Lower lobe of right lung (tissue), 2 donors: Measurements from ENCODE around the gene LHX4. TPM values are rescaled to one million over a fixed set of nuclear protein-coding genes. Genes with fewer than 3 reads are reported as not detected.

Source experiments
- ATAC-seq, 2 donors: fragments of 200-7000 bp; cut with Tn5 transposase; one replicate each; pipeline ENCODE4 v1.9.1; 2020 to 2022; ENCODE audit warnings: mild to moderate bottlenecking in 2 of 2, moderate library complexity in 2 of 2
- DNase-seq: peaks from one replicate; pipeline ENCODE4 v3.0.0-alpha.2; 2020
- H3K27ac ChIP-seq: fragments of 200-600 bp; one replicate; pipeline ENCODE4 v1.8.0; 2022
- H3K27me3 ChIP-seq: fragments of 200-600 bp; one replicate; pipeline ENCODE4 v1.8.0; 2022; ENCODE audit warnings: low read depth
- H3K36me3 ChIP-seq: fragments of 200-600 bp; one replicate; pipeline ENCODE4 v1.8.0; 2022; ENCODE audit warnings: mild to moderate bottlenecking
- H3K4me1 ChIP-seq: fragments of 200-600 bp; one replicate; pipeline ENCODE4 v1.8.0; 2022
- H3K4me3 ChIP-seq: fragments of 200-600 bp; one replicate; pipeline ENCODE4 v1.8.0; 2022; ENCODE audit warnings: mild to moderate bottlenecking
- H3K9me3 ChIP-seq: fragments of 200-600 bp; one replicate; pipeline ENCODE4 v1.8.0; 2022
- intact Hi-C: fragments of 100-400 bp; cut with DNase I; formaldehyde crosslinking; loops from one replicate; pipeline ENCODE4 v1.11.0; 2022
- total RNA-seq: library from RNA; stranded (reverse); fragmentation: NEBNext Ultra II Directional; extraction: Animal tissue kit (Norgen Biotek cat#: 25700); gene quantifications from one replicate; pipeline ENCODE4 v1.2.1, GENCODE V29; 2021
- TF ChIP-seq, protein P1 (sequence below): fragments of 200-600 bp; IDR thresholded peaks from one replicate; pipeline ENCODE4 v1.8.0; 2022; ENCODE audit warnings: antibody characterized with exemption, mild to moderate bottlenecking
- donor health status: DM: no; HTN: yes; CAD: no; lungs with severe emphysema.

LHX4 gene
- total RNA-seq, 1 donor from 2014 or later, result not detected

DNA sequence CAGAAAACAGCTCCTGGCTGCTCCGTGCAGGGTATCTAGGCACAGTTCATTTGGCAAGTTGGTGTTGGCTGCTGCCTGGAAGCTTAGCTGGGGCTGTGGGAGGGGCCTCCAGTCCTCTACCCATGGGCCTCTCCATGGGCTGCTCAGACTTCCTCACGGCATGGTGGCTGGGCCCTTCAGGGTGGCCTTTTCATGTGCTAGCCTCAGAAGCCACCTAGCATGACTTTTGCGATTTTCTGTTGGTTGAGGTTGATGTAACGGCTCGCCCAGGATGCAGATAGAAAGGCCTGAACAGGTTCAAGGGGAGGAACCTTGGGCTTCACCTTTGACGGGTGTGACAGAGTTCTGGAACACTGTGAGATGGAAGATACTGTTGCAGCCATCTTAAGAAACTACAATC is 25.8 kb upstream of the LHX4 start:
- peak; percentile 20 for DNase-seq
- Histone ChIP-seq H3K27ac (no peak overlapping the region), H3K27me3 (no peaks in the 10 kb centered on the region), H3K36me3 (peaks cover under 1% of the 10 kb centered on the region), H3K9me3 (no peaks in the 10 kb centered on the region), H3K4me3 (no peak overlapping the region), H3K4me1 (no peaks in the 10 kb centered on the region)
- TF ChIP-seq, protein P1, sequence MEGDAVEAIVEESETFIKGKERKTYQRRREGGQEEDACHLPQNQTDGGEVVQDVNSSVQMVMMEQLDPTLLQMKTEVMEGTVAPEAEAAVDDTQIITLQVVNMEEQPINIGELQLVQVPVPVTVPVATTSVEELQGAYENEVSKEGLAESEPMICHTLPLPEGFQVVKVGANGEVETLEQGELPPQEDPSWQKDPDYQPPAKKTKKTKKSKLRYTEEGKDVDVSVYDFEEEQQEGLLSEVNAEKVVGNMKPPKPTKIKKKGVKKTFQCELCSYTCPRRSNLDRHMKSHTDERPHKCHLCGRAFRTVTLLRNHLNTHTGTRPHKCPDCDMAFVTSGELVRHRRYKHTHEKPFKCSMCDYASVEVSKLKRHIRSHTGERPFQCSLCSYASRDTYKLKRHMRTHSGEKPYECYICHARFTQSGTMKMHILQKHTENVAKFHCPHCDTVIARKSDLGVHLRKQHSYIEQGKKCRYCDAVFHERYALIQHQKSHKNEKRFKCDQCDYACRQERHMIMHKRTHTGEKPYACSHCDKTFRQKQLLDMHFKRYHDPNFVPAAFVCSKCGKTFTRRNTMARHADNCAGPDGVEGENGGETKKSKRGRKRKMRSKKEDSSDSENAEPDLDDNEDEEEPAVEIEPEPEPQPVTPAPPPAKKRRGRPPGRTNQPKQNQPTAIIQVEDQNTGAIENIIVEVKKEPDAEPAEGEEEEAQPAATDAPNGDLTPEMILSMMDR, result no peak
- no peak for ATAC-seq
- intact Hi-C loops, result no loop called here

DNA sequence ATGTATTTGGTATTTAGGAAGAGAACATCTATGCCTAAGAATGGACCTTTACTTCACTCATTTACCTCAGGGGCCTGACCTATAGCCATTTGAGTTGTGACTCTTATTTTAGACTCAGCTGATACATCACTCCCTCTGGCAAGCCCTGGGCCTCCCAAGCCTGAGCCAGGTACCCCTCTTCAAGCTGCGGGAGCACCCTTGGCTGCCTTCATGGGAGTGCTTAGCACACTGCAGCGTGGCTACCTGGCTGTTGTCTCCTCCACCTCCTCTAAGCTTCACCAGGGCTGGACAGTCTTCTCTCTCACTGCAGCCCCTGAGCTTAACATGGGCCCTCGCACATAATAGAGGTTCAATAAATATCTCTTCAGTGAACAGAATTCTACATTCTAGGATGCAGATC is 23.5 kb upstream of the LHX4 start:
- TF ChIP-seq, protein P1, result no peak
- DNase-seq (peak; percentile 6), ATAC-seq (no peak)
- no peaks in the 10 kb centered on the region for H3K4me1 ChIP-seq
- no peaks in the 10 kb centered on the region for H3K36me3 ChIP-seq
- H3K4me3 ChIP-seq, result no peak overlapping the region
- no peaks in the 10 kb centered on the region for H3K9me3 ChIP-seq
- intact Hi-C loops, result no loop called here
- no peaks in the 10 kb centered on the region for H3K27me3 ChIP-seq
- no peak overlapping the region for H3K27ac ChIP-seq

- Histone ChIP-seq H3K27ac (no peak overlapping the region), H3K4me1 (no peaks in the 10 kb centered on the region), H3K27me3 (peaks cover 8% of the 10 kb centered on the region), H3K4me3 (no peak overlapping the region), H3K36me3 (no peaks in the 10 kb centered on the region), H3K9me3 (no peaks in the 10 kb centered on the region)
- DNase-seq (peak; percentile 4), ATAC-seq (no peak)
- TF ChIP-seq, protein P1, result no peak
- intact Hi-C loops, result no loop called here
These were observed 21.8 kb upstream of the LHX4 start for GRCh38 chr1:180208264-180208663.

DNA sequence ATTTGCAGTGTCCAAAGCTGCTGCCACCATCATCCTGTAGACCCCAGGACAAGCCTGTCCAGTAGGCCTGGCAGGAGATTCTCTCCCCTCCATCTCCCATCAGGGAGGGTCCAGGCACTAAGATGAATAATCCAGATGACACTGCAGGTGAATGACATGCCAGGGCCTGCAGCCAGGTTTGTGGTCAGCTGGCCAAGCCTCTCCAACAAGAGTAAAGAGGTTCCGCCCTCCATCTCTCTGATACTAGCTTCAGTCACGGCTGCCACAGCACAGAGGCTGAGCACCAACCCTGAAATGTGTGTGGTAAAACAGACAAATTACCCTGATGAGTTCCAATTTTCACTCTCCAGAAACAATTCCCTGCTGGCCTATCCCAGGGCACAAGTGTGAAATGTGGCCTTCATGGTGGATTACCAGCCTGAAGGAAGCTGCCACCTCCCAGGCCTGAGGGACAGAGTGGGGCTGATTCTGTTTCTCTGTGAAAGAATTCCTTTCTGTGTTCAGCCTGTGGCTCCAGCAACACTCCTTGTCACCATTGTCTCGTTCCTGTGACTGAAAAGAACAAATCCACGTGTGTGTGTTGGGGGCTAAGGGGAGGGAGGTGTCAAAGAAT is 19.9 kb upstream of the LHX4 start:
- no peaks in the 10 kb centered on the region for H3K36me3 ChIP-seq
- intact Hi-C loops, result no loop called here
- DNase-seq (peak; percentile 13), ATAC-seq (no peak)
- H3K4me3 ChIP-seq, result no peak overlapping the region
- no peaks in the 10 kb centered on the region for H3K4me1 ChIP-seq
- peaks cover 8% of the 10 kb centered on the region for H3K27me3 ChIP-seq
- TF ChIP-seq, protein P1, result no peak
- no peaks in the 10 kb centered on the region for H3K9me3 ChIP-seq
- no peak overlapping the region for H3K27ac ChIP-seq

GRCh38 chr1:180211156-180211859 is 18.8 kb upstream of the LHX4 start:
- TF ChIP-seq, protein P1, result no peak
- no peaks in the 10 kb centered on the region for H3K4me1 ChIP-seq
- intact Hi-C loops, result no loop called here
- no peaks in the 10 kb centered on the region for H3K9me3 ChIP-seq
- H3K36me3 ChIP-seq, result no peaks in the 10 kb centered on the region
- no peak overlapping the region for H3K4me3 ChIP-seq
- DNase-seq, result peak; percentile 37
- no peak overlapping the region for H3K27ac ChIP-seq
- ATAC-seq, result no peak
- peaks cover 8% of the 10 kb centered on the region for H3K27me3 ChIP-seq
